Left lobe of liver (tissue), 2 donors: ENCODE measurements around the gene PIGR. TPM values are rescaled to one million over a fixed set of nuclear protein-coding genes. Genes with fewer than 3 reads are reported as not detected.
A peak's percentile ranks its signal among the peaks of the same experiment; 100 is the strongest.

Source experiments
- ATAC-seq: fragments of 200-7000 bp; cut with Tn5 transposase; one replicate; pipeline ENCODE4 v1.9.1; 2020; ENCODE audit warnings: mild to moderate bottlenecking, moderate library complexity
- DNase-seq: peaks from one replicate; pipeline ENCODE4 v3.0.0-alpha.2; 2020; ENCODE audit warnings: low spot score
- total RNA-seq: library from RNA; stranded (reverse); gene quantifications from one replicate; pipeline ENCODE4 v1.2.1, GENCODE V29; 2021
- donor health status: DM: no; HTN: no; CAD: no; lungs with moderate emphysema.
- donor health status: DM: no; HTN: yes; CAD: no.

Gene PIGR
- total RNA-seq, 1 donor from 2014 or later, result 23.3 TPM

DNA sequence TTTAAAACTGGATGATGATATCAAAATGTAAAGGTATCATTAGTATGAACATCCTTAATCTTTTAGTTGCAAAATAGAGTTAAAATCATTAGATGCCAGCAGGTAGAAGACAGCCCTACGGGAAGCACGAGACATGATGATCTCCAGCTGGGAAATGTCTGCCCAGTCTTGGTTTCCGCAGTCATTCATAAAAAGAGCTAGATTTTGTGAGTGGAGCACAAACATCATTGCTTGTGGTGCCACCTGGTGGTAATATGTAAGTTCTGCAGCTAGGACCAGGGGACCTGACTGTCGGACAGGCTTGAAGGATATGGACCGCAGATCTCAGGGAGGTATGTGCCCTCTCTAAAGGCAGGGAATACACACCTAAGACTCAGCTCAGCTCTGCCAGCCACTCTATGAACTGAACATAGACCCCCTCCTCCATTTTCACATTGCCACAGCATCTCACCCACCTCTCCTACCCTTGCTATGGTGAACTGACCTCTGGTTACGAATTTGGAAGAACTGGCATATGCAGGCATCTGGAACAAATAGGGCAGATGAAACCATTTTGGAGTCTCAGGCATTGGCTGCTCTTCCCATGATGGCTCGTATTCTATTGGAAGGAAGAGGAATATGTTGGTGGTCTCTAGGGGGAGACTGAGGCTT, 33.7 kb downstream of the PIGR start:
- DNase-seq (peak; percentile 69), ATAC-seq (peak; percentile 81)

DNA sequence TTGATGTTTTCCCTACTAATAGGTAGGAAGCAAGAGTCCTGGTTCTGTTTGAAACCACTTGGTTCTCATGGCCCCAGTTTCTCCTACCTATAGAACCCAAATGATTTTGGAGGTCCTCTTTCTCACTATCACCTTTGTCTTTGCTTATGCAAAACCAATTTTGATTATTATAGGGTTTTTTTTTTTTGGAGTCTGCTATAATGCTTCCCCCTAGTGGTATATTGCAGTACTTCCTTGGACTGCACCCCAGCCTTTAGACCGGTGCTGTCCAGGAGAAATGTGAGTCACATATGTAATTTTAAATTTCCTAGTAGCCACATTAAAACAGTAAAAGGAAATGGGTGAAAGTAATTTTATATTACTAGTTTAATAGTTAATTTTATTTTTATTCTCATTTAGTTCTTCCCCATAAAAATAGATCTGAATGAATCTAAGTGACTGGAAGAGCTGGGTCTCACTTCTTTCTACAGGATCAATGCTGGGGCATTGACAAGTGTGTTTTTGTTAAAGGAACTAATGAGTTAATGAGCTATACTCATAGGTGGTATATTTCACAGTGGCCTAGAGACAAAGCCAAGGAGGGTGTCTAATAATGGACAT, 35.1 kb downstream of the PIGR start:
- peak; percentile 42 for ATAC-seq

DNA sequence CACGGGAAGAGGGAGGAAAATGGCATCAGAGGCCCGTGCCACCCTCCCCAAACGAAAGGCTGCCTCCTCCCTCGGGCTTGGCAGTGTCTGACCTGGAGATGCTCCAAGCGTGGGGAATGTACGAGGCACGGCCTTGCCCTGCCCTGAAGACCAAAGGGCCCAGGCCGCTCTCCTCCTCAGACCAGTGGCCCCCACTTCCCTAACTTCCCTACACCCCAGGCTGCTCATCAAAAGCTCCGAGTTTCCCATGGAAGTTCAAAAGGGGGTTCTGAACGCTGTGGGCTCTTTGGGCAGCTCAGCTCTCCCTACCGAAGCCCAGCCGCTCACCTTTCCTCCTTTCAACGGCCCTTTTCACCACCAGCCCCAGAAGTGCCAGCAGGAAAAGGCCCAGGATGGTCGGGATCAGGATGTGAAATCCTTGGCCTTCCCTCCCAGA, 36.4 kb downstream of the PIGR start:
- ATAC-seq, result peak; percentile 49
- peak; percentile 54 for DNase-seq

More for the DNA sequence above, 35.1 kb downstream of the PIGR start:
- no peak for DNase-seq

DNA sequence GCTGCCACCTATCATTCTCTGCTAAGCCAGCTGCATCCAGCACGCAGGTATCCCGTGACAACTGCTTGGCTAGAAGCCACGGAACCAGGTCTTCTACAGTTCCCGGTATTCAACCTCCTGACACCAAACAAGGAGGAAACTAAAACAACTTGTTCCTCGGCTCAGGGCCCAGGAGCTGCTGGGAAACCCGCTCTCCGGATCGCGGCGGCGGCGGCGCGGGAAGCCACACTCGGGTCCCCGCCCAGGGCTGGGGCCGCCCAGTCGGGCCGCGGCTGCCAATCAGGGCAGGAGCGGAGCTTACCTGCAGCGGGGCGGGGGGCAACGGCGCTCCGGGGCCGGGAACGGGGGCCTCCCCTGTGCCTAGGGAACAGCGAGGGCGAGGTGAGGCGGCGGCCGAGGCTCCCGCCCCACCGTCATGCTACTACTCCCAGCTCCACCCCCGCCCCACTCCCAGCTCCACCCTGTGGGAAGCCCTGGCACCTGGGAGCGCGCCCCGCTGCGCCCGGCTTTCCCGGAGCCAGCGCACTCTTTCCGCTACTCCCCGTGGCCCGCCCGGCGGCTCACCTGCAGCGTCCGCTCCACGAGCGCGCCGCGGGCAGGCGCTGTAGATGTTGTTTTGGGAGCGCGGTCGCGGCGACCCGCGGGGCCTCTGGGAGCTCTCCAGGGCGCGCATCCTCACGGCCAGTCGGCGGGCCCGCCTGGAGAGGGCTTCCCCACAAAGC, 36.9 kb downstream of the PIGR start:
- peak; percentile 70 for ATAC-seq
- DNase-seq, result peak; percentile 75

DNA sequence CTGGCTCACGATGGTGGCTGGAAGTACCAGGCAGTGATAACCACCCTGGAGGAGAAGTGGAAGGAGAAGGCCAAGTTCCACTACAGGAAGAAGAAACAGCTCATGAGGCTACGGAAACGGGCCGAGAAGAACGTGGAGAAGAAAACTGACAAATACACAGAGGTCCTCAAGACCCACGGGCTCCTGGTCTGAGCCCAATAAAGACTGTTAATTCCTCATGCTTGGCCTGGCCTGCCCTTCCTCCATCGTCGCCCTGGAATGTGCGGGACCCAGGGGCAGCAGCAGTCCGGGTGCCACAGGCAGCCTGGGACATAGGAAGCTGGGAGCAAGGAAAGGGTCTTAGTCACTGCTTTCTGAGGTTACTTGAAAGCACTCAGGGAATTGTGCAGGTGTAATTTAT, 38.2 kb downstream of the PIGR start:
- no peak for ATAC-seq
- DNase-seq, result no peak

DNA sequence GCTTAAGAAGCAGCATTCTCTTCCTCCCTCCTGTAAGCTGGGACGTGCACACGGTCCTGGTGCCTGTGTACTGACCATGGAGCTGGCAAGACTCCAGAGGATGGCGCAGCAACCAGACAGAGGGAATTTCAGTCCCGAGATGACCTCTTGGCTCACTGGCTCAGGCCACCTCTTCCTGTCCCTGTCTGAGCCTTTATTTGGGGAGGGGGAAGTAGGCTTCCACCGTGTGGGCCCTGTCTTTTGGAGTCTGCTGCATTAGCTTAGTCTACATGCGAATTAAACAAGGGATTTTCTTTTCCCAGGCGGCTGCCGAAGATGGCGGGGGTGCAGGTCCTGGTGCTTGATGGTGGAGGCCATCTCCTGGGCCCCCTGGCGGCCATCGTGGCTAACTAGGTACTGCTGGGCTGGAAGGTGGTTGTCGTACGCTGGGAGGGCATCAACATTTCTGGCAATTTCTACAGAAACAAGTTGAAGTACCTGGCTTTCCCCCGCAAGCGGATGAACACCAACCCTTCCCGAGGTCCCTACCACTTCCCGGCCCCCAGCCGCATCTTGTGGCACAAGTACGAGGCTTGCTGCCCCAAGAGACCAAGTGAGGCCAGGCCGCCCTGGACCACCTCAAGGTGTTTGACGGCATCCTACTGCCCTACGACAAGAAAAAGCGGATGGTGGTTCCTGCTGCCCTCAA, 38.8 kb downstream of the PIGR start:
- ATAC-seq (peak; percentile 58), DNase-seq (peak; percentile 68)

DNA sequence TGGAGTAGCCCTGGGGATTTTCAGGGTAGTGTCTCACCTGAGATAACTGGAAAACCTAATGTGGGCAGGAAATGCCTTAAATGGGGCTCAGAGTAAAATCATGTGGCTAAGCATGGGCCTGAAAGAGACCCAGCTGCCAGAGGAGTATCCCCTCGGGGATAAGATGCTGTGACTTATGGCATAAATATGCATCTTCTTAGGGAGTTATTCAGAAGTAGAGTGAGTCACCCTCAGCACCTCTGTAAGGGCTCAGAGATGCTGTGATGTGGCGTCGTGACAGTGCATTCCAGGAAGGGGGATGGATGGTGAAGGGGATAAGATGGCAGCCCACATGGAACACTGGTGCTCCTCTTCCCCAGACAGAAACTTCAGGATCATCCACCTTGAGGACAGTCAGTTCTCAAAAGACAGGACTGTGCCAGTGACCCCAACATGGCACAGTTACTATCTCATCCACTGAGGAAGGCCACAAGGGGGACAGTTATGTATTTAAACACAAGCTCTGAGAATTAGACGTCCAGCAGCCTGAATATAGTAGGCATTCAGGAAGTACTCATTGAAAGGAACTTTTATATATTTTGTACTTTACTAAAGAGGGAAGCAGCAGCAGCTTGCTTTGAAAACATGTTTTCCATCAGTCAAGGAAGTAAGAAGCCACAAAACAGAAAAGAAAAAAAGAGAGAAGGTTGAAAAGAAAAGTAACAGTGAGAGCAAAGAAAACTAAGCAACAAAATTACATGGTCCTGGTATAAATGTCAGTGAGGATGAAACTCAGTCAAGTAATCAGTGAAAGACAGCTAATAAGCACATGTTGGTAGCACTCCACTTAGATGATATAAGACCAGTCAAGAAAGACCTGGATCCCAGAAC, 40.7 kb downstream of the PIGR start:
- no peak for DNase-seq
- no peak for ATAC-seq

DNA sequence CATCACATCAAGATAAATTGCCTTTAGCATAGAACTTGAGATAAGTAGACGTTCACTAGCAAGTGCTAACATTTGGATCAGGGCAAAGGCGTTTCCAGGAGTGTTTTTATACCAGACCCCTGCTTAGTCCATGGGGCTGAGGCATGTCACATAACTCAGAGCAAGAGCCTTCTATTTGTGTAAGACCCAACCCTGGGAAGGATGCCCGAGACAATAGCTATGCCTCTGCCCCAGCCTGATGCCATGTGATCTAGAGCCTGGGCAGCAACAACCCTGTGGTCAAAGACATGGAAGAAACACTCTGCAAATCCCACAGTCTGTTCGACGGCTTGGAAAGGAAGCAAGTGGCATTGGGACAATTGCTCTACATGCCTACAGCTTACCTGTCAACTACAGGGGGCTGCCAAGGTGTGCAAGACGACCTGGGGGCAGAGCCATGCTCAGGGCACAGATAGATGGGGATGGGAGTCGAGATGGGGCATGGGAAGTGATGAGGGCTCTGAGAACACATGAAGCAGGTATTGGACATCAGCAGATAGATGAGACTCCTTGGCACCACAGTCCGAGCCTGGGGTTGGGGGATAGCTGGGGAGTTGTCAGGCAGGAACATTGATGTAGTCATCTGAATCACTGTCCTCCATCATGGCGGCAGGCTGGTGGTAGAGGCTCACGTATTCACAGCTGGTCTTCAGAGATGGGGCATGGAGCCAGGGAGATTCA, 41.7 kb downstream of the PIGR start:
- no peak for ATAC-seq
- DNase-seq, result no peak

DNA sequence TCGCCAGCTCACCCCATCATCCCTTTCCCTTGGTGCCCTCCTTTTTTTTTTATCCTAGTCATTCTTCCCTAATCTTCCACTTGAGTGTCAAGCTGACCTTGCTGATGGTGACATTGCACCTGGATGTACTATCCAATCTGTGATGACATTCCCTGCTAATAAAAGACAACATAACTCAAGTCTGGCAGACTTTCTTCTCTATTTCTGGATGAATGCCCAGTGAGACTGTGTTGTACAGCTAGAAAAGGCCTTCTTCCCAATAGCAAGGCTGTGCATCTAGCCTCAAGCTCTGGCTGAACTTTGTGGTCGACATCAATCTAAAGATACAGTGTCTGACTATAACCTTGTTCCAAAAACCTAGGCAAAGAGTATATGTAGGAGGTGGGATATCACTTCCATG, 42.6 kb downstream of the PIGR start:
- no peak for DNase-seq
- ATAC-seq, result no peak

DNA sequence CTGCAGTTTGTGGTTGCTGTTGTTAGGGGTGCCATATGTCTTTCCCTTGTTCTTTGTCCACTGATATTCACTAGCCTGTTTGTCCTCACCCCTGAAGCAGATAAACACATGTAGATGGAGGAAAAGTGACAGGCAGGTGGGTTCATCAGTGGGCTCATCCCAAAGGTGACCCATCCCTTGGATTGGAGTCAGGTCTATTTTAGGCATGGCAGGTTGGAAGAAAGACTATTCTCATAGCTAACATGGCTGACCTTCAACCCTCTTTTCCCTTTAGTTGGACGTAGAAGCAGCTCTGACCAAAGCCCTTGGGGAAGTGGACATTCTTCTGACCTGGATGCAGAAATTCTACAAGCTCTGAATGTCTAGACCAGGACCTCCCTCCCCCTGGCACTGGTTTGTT, 43.6 kb downstream of the PIGR start:
- no peak for ATAC-seq
- DNase-seq, result no peak

DNA sequence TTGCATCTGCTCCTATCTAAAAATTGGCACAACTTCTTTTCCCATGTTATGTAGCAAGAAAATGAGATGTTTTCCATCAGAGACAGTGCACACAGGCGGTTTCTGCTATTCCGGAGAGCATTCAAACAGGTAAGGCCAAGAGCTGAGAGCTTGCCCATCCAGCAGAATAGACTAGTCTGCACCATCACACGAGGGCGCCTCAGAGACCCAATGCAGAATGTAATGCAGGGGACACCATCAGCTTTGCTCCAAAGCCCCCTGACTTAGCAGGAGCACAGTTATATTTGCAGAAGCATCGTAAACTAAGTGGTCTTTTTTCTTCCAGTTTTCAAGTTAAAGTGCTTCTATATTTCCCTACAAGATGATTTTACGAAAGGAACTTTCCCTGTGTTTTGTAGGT, 44.3 kb downstream of the PIGR start:
- DNase-seq, result no peak
- no peak for ATAC-seq

DNA sequence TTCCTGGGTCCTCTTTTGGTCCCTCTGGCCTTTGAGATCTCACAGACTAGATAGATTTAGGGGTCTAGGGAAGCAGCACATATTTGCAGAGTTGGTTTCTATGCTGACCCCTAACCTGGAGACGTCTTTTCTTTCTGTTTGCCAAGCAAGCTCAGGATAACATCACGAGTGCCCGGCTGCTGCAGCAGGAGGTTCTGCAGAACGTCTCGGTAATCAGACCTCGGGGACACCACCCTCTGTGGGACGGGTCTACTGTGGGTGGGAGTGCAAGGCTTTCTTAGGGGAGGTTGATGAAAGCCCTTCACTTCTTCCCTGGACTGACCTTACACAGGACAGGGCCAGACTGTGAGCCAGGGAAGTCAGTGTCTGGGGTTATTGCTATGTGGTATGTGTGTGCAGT, 46.1 kb downstream of the PIGR start:
- no peak for DNase-seq
- no peak for ATAC-seq

DNA sequence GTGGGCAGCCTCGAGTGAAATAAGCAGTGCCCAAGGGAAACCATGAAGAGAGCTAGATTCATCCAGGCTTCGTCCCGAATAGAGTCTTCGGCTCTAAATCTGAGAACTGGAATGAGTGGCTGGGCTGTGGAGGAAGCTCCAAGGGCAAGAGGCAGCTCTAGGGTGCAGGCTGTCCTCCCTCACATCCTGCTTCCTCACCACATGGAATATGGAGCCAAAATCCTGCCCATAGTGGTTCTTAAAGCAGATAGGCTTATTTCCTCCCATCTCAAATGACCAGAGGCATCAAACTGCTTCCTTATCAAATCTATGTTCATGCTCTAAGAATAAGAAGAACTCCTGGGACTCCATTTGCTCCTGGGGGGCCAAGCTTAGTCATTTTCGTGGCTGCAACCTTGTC, 46.5 kb downstream of the PIGR start:
- DNase-seq (no peak), ATAC-seq (no peak)

DNA sequence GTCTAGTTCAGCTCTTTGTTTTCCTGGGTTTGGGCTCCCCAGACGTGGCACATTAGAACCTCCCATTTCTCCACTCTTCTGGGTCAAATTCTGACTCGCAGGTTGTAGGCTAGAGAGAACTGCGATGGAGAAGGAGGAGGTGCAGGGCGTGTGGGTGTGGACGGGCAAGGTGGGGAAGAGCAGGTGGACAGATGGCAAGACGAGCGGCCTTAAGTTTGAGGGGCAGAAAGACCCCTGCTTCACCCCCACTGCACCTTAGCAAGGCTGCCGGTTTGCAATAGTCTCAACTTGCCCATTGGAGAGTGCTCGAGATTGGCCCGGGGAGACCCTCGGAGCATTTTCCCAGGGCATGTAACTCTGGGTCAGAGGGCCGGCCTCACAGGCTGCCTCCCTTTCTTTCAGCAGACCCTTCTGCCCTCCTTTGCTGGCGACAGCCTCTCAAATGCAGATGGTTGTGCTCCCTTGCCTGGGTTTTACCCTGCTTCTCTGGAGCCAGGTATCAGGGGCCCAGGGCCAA, 47.3 kb downstream of the PIGR start:
- no peak for ATAC-seq
- no peak for DNase-seq

DNA sequence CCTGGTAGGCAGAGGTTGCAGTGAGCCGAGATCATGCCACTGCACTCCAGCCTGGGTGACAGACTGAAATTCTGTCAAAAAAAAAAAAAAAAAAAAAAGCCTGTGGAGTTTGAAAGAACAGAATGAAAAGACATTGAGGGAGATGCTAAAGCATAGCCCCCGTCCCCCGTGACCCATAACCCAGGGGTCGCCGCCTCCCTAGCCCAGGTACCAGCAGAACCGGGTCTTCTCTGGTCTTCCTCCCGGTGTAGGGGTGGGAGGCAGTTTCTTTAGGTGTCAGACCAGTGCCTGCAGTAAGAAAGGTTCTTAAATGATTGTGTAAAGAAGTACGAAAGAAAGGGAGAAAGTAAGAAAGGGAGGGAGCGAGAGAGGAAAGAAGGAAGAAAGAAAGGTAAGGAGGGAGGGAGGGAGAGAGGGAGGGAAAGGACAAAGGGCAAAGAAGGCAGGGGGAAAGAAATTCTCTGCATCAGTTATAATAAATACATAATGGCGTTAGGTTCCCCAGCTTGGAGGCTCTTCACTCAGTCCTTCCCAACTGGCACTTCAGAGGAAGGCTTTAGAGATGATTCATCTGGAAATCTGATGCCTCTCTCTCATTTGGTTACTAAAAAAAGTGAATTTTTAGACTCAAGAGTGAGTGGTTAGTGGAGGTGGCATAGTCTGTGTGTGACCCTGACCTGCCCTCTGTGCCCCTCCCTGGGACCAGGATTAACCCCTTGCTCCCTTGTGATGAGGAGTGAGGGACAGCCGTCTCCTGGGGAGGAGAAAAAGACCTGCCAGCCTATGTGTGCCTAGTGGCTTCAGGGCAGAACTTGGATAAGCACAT, 48.0 kb downstream of the PIGR start:
- DNase-seq, result no peak
- ATAC-seq, result no peak

DNA sequence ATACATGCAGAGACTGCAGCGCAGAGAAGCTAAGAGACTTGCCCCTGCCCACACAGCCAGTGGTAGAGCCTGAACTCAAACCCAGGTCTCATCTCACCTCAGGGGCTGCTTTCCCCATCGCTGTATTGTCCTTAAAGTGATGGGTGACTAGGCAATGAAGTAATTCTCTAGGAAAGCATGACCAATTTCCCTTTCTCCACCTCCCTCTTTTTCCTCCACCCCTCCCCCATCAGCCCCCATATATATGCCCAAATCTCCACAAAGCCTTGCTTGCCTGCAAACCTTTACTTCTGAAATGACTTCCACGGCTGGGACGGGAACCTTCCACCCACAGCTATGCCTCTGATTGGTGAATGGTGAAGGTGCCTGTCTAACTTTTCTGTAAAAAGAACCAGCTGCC, 49.1 kb downstream of the PIGR start, which contains the start of gene IL24:
TSS of gene IL24 (plus strand) at position 269 of the 400 bp plus-strand sequence. CDS start 390 bp downstream, outside the sequence.
- no peak for ATAC-seq

DNA sequence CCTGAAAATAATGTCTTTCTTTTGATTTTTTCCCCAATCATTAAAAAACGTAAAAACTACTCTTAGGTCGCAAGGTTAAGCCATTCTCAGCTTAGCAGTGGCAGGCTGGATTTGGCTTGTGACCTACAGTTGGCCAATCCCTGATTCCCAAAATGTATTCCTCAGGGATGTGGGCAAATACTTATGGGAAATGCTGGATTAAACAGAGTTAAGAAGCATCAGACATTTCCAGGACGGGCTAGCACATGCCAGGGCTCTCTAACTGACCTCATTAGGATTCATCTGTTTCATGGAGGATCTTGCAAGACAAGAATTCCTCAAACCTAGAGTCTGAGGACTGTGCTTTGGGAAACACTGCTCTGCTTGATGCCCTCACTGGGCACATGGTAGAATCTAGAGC, 50.0 kb downstream of the PIGR start:
- ATAC-seq (no peak), DNase-seq (no peak)

More for the DNA sequence above, 49.1 kb downstream of the PIGR start, which contains the start of gene IL24:
- DNase-seq, result no peak

DNA sequence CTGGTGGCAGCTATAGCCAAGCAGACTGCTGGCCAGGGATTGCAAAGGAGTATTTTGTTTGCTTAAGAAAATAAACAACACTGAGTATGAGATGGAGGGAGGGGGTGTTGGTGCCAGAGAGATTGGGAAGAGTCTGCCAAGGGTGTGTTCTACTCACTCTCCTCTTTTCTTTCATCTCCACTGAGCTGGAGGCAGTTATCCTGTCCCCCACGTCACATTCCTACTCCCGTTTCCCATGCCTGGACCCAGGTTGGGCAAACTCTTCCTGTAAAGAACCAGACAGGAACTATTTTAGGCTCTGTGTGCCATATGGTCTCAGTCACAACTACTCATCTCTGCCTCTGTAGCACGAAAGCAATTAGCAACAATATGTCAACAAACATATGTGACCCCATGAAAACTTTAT, 50.4 kb downstream of the PIGR start:
- peak; percentile 38 for ATAC-seq
- DNase-seq, result no peak

DNA sequence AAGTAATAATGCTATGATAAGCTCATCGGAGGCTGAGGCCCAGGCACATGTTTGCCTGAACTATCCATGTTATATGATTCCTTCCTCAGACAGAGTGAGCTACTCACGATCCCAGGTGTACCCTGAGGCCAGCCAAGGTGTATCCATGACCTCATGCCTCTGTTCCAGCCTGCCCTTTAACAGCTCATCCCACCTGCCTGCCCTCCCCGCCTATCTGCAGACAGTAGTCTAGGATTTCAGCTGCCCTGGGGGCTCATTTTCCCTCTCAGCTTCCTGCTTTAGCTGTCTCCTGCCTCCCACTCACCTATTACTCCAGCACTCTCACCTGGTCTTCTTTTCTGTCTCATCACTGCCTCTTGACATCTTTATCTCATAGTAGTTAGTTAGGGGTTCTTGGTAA, 50.9 kb downstream of the PIGR start:
- DNase-seq (no peak), ATAC-seq (no peak)
